Keratinocyte (primary cell): Measurements from ENCODE around the gene SUFU.

Experiments
- CTCF ChIP-seq, 3 experiments: IDR thresholded peaks in 1 of 3; conservative IDR thresholded peaks in 1 of 3; optimal IDR thresholded peaks in 1 of 3; 2 replicates in 2 of 3; 3 replicates in 1 of 3; pipeline versions ENCODE3 to v1.5.1; 2011; ENCODE audit warnings: low read length in 3 of 3, mild to moderate bottlenecking in 3 of 3, moderate library complexity in 2 of 3, control low read depth in 1 of 3, inconsistent platforms in 1 of 3; ENCODE audit not compliant: insufficient read depth in 2 of 3; ENCODE audit errors: extremely low read depth in 1 of 3
- EZH2 ChIP-seq: IDR thresholded peaks from one replicate; pipeline ENCODE4 v1.6.1; 2012; ENCODE audit warnings: inconsistent platforms, mild to moderate bottlenecking, low read length, moderate library complexity

GRCh38 chr10:102557569-102557968, 53.8 kb downstream of the SUFU start:
- TF ChIP-seq CTCF (optimal IDR thresholded peaks at IDR 0.05 in 1 of 3, IDR thresholded peaks at IDR 0.05 in 1 of 3, conservative IDR thresholded peaks at IDR 0.05 in 1 of 3; ENCODE audit: extremely low read depth in 1 of 3, insufficient read depth in 2 of 3, low read length in 3 of 3) (no peak), EZH2 (no peak)
